Right lobe of liver (tissue), 6 donors: ENCODE measurements around the gene PRR7. TPM values are rescaled to one million over a fixed set of nuclear protein-coding genes. Genes with fewer than 3 reads are reported as not detected.
"Not testable (repeated sequence)": the region's sequence is repeated elsewhere in the genome, so short reads cannot be mapped to it uniquely, and the experiment has no call there.

ENCODE experiments used
- ATAC-seq, 4 donors: fragments of 200-7000 bp; cut with Tn5 transposase; one replicate each; pipeline ENCODE4 v1.9.1; 2020; ENCODE audit warnings: mild to moderate bottlenecking in 4 of 4, moderate library complexity in 4 of 4
- DNase-seq, 3 donors: peaks; one replicate each; pipeline ENCODE4 v3.0.0-alpha.2; 2020
- H3K27ac ChIP-seq, 3 donors: fragments of 200-600 bp; one replicate each; pipeline ENCODE4 v1.8.0; 2022
- H3K27me3 ChIP-seq, 2 donors: fragments of 200-600 bp; one replicate each; pipeline ENCODE4 v1.8.0; 2022
- H3K36me3 ChIP-seq, 4 donors: fragments of 200-600 bp; sonication (generic) in 1 of 4; one replicate each; pipeline versions ENCODE4 v1.5.1 to v1.8.0; 2017 to 2022; ENCODE audit warnings: control low read depth in 1 of 4
- H3K4me1 ChIP-seq, 4 donors: fragments of 200-600 bp; sonication (generic) in 1 of 4; one replicate each; pipeline versions ENCODE4 v1.5.1 to v1.8.0; 2017 to 2022; ENCODE audit warnings: control low read depth in 1 of 4
- H3K4me3 ChIP-seq, 3 donors: fragments of 200-600 bp; one replicate each; pipeline ENCODE4 v1.8.0; 2022
- H3K9me3 ChIP-seq, 4 donors: fragments of 200-600 bp; sonication (generic) in 1 of 4; one replicate each; pipeline versions ENCODE4 v1.5.1 to v1.8.0; 2017 to 2022; ENCODE audit warnings: control low read depth in 1 of 4
- POLR2A ChIP-seq: fragments of 450-650 bp; IDR thresholded peaks from one replicate; pipeline ENCODE4 v1.6.1; 2017; ENCODE audit warnings: antibody characterized with exemption, mild to moderate bottlenecking
- WGBS: methylation state at CpG from one replicate; pipeline ENCODE4 v1.1.6; 2018; ENCODE audit warnings: low coverage, low lambda C conversion rate; ENCODE audit not compliant: insufficient coverage; ENCODE audit errors: missing lambda C conversion rate; 5-methylcytosine and 5-hydroxymethylcytosine counted together
- intact Hi-C, 2 donors: fragments of 100-400 bp; cut with DNase I; formaldehyde crosslinking; loops; one replicate each; pipeline versions ENCODE4 v1.11.2 to v1.14.1; 2022
- total RNA-seq, 6 experiments: library from RNA; depleted of rRNA in 2 of 6; stranded (reverse); fragments of >200 nt in 2 of 6; fragmentation: NEBNext Ultra II Directional in 3 of 6; extraction: Animal tissue kit (Norgen Biotek cat#: 25700) in 3 of 6; gene quantifications; one replicate each; pipeline versions ENCODE4 v1.1.0 to v1.2.4, GENCODE V29; 2016 to 2023
- TF ChIP-seq, protein P1 (sequence below), 4 donors: fragments of 200-600 bp in 3 of 4; fragments of 450-650 bp in 1 of 4; IDR thresholded peaks; one replicate each; pipeline versions ENCODE4 v1.5.1 to v1.8.0; 2016 to 2022; ENCODE audit warnings: antibody characterized with exemption in 4 of 4, mild to moderate bottlenecking in 2 of 4
- donor health status: DM: no; HTN: yes; CAD: no.
- donor health status: DM: no; HTN: no; CAD: no.
- donor health status: DM: no; HTN: no; CAD: no.
- donor health status: DM: no; HTN: yes; CAD: no.
- donor health status: DM: no; HTN: yes; CAD: no.

The PRR7 gene
- total RNA-seq, 6 experiments from 2014 or later, result 0.15 to 13.0 (median 1.9) TPM

DNA sequence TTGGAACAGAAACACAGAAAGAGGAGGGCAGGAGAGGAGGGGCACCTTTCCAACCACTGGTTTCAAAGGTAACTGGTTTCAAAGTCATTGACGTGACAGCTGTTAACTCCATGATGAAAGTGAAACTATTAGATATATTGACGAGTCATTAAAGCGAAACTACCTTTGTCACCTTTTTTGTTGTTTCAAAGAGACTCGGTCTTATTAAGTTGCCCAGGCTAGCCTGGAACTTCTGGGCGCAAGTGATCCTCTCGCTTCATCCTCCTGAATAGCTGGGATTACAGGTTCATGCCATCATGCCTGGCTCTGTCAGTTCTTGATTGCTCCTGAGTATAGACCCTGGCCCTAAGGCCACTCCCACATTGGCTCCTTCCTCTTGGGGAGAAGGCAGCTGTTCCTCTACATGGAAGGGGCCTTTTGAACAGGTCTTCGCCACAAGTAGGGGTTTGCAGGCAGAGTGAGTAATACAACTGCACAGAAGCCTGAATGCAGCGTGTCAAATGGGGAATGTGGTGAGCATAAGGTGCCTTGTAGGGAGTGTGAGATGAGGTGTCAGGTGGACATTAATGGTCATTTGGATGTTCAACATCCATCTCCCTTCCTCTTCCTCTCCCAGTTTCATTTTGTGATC is 33.9 kb upstream of the PRR7 start:
- Histone ChIP-seq H3K36me3 (no peaks in the 10 kb centered on the region), H3K4me3 (peak overlapping the region in 2 of 3 donors; percentile 25 to 34), H3K4me1 (peaks cover 0 to 20% (median 4%) of the 10 kb centered on the region in 4 donors), H3K9me3 (no peaks in the 10 kb centered on the region), H3K27me3 (no peaks in the 10 kb centered on the region), H3K27ac (peak overlapping the region; percentile 72 to 94 (median 83))
- ATAC-seq, result peak; percentile 49 to 68 (median 66)
- no peak for TF ChIP-seq POLR2A
- TF ChIP-seq, protein P1, sequence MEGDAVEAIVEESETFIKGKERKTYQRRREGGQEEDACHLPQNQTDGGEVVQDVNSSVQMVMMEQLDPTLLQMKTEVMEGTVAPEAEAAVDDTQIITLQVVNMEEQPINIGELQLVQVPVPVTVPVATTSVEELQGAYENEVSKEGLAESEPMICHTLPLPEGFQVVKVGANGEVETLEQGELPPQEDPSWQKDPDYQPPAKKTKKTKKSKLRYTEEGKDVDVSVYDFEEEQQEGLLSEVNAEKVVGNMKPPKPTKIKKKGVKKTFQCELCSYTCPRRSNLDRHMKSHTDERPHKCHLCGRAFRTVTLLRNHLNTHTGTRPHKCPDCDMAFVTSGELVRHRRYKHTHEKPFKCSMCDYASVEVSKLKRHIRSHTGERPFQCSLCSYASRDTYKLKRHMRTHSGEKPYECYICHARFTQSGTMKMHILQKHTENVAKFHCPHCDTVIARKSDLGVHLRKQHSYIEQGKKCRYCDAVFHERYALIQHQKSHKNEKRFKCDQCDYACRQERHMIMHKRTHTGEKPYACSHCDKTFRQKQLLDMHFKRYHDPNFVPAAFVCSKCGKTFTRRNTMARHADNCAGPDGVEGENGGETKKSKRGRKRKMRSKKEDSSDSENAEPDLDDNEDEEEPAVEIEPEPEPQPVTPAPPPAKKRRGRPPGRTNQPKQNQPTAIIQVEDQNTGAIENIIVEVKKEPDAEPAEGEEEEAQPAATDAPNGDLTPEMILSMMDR (IDR thresholded peaks at IDR 0.05), result no peak
- DNase-seq, result peak in 1 of 3 donors; percentile 59
- intact Hi-C loops, result no loop called here
- 23% methylated on average over 5 of the region's 8 CpGs for WGBS

GRCh38 chr5:177414481-177414880 is 32.1 kb upstream of the PRR7 start:
- Histone ChIP-seq H3K27me3 (no peaks in the 10 kb centered on the region), H3K27ac (no peak overlapping the region), H3K36me3 (no peaks in the 10 kb centered on the region), H3K4me3 (no peak overlapping the region), H3K4me1 (peaks cover 0 to 10% (median 1%) of the 10 kb centered on the region in 4 donors), H3K9me3 (no peaks in the 10 kb centered on the region)
- DNase-seq, result no peak
- no peak for ATAC-seq
- intact Hi-C loops, result no loop called here
- TF ChIP-seq, protein P1 (IDR thresholded peaks at IDR 0.05), result no peak
- no peak for TF ChIP-seq POLR2A
- 97% methylated on average over 3 of the region's 3 CpGs for WGBS

DNA sequence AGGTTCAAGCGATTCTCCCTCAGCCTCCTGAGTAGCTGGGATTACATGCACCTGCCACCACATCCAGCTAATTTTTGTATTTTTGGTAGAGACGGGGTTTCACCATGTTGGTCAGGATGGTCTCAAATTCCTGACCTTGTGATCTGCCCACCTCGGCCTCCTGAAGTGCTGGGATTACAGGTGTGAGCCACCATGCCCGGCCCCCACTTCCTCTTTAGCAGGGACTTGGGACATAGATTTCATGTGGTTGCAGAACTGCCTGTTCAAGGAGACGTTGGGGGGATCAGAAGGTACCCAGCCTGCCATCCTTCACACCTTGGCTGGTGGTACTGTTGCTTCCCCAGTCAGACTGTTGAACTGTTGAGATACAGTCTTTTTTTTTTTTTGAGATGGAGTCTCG is 29.5 kb upstream of the PRR7 start:
- DNase-seq, H3K36me3 ChIP-seq, H3K4me1 ChIP-seq, ATAC-seq, H3K27me3 ChIP-seq, intact Hi-C loops, H3K9me3 ChIP-seq, H3K27ac ChIP-seq, H3K4me3 ChIP-seq: not testable (repeated sequence)
- WGBS, result 83% methylated on average over 5 of the region's 6 CpGs

DNA sequence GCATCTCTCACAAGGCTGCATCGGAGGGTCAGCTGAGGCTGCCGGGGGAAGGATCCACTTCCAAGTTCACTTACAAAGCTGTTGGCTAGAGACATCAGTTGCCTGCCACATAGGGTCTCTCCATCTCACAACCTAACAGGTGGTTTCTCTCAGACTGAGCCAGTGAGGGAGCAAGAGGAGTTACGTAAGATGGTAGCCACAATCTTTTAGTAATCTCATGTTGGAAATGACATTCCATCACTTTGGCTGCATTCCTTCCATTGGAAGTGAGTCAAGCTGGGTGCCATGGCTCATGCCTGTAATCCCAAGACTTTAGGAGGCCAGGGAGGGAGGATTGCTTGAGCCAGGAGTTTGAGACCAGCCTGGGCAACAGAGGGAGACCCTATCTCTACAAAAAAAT is 27.6 kb upstream of the PRR7 start:
- no peak for TF ChIP-seq POLR2A
- TF ChIP-seq, protein P1 (IDR thresholded peaks at IDR 0.05), result no peak
- no peak for ATAC-seq

DNA sequence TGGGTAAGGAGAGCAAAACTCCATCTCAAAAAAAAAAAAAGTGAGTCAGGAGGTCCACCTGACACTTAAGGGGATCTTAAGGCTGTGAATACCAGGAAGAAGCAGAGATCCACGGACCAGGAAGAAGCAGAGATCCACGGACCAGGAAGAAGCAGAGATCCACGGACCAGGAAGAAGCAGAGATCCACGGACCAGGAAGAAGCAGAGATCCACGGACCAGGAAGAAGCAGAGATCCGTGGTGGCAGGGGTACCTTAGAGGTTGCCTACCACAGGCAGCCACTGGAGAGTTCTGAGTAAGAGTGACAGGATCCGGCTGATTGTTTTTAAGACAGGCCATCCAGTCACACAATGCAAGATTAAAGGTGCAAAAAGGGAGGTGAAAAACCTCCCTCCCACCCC is 26.1 kb upstream of the PRR7 start:
- H3K36me3 ChIP-seq, H3K9me3 ChIP-seq, H3K4me3 ChIP-seq, ATAC-seq, H3K4me1 ChIP-seq, intact Hi-C loops, H3K27ac ChIP-seq, H3K27me3 ChIP-seq, DNase-seq: not testable (repeated sequence)
- 70% methylated on average over 7 of the region's 7 CpGs for WGBS

More for the DNA sequence above, 27.6 kb upstream of the PRR7 start:
- WGBS, result 80% methylated on average over 1 of the region's 3 CpGs
- intact Hi-C loops, result no loop called here
- Histone ChIP-seq H3K27ac (no peak overlapping the region), H3K36me3 (no peaks in the 10 kb centered on the region), H3K9me3 (no peaks in the 10 kb centered on the region), H3K4me3 (no peak overlapping the region), H3K27me3 (no peaks in the 10 kb centered on the region), H3K4me1 (no peaks in the 10 kb centered on the region)
- DNase-seq, result no peak
